GM06990 (cell line): ENCODE results near the gene CTDP1.

Source experiments
- DNase-seq: peaks from one replicate; pipeline ENCODE4 v3.0.0-alpha.2; 2011; ENCODE audit not compliant: insufficient read length; ENCODE audit errors: extremely low read depth
- H3K27me3 ChIP-seq: replicated peaks from 2 replicates; pipeline ENCODE4 v1.6.0; 2011; ENCODE audit warnings: low read length; ENCODE audit not compliant: control insufficient read depth, insufficient read depth
- H3K36me3 ChIP-seq: 2 replicates; pipeline ENCODE4 v1.5.1; 2011; ENCODE audit warnings: low read length; ENCODE audit not compliant: control insufficient read depth, insufficient read depth
- H3K4me3 ChIP-seq: replicated peaks from 2 replicates; pipeline ENCODE4 v1.5.1; 2011; ENCODE audit warnings: low read depth, mild to moderate bottlenecking, control low read depth, low read length
- CTCF ChIP-seq: IDR thresholded peaks from 2 replicates; pipeline ENCODE4 v1.5.1; 2011; ENCODE audit warnings: low read length, control low read depth, mild to moderate bottlenecking, inconsistent platforms; ENCODE audit not compliant: insufficient read depth, poor library complexity, severe bottlenecking

CTDP1 gene

GRCh38 chr18:79785831-79786230 is 106.2 kb downstream of the CTDP1 start:
- H3K27me3 ChIP-seq: no peaks in the 10 kb centered on the region; the same call in 1 of the 2 replicates
- no peak for DNase-seq
- no peak overlapping the region for H3K4me3 ChIP-seq
- H3K36me3 ChIP-seq: no peaks in the 10 kb centered on the region
- TF ChIP-seq CTCF: no peak

DNA sequence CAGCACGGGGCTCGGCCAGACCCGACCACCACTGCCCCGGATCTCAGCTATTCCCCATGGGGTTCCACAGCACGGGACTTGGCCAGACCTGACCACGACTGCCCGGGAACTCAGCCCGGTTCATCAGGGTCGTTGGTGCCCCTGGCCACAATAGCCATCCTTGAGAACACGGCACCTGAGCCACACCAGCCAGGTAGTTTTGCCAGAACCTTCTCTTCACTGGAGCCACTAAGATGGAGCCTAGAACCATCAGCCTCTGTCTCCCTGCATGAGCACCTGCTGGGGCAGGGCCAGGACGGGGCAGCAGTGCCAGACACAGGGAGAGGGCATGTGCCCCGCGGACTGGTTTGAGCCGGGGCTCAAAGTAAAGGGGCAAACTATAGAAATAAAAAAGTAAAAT is 106.7 kb downstream of the CTDP1 start:
- TF ChIP-seq CTCF: no peak
- Histone ChIP-seq H3K36me3 (no peaks in the 10 kb centered on the region), H3K4me3 (no peak overlapping the region), H3K27me3 (no peaks in the 10 kb centered on the region; the same call in 1 of the 2 replicates)
- DNase-seq: no peak

DNA sequence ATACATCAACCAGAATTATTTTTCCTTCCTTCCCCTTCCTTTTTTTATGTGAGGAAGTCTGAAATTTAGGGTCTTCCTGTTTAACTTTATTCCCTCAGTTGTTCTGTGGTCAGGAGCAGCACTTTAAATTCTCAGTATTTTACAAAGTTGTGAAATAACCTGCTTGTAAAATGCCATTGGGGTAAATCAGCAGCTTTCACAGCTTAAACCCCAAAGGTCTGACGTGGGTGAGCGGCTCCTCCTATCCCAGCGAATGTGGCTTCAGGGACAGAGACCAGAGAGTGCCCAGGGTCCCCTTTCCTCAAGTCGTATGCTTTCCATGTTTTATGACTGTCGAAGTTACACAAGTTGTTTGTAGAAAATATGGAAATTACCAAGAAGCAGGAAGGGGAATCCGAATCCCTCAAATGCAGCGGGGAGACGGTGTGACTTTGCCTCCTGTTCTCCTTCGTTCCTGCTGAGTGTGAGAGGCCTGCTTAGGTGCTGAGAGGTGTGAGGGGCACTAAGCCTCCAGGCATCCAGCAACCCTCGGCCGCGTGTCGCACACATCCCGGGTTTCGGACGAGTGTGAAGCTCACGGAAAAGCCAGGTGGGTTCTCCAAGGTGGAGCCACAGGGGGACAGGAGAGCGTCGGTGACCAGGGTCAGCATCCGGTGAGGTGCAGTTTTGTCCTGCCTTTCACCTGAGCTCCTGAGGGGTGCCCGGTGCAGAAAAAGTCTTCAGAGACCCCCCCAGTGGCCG is 107.4 kb downstream of the CTDP1 start:
- Histone ChIP-seq H3K36me3 (no peaks in the 10 kb centered on the region), H3K4me3 (no peak overlapping the region), H3K27me3 (no peaks in the 10 kb centered on the region; the same call in 1 of the 2 replicates)

DNA sequence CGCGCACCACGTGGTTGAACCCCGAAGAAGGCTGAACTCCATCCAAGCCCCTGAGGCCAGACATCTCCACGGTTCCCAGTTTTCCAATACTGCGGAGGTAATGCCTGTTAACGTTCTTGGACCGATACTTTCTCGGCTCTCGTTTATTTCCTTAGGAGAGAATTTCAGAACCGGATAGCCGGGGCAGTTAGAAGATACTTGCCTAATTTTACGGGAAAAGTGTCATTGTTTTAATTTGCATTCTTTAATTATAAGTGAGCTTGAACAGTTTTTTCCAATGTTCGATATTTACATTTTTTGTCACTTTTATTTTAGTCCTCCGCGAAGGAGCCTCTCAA is 107.9 kb downstream of the CTDP1 start:
- Histone ChIP-seq H3K4me3 (no peak overlapping the region), H3K36me3 (no peaks in the 10 kb centered on the region), H3K27me3 (no peaks in the 10 kb centered on the region; the same call in 1 of the 2 replicates)
- DNase-seq: no peak
- no peak for TF ChIP-seq CTCF

More for the DNA sequence above, 107.4 kb downstream of the CTDP1 start:
- no peak for DNase-seq
- TF ChIP-seq CTCF: no peak

- H3K36me3 ChIP-seq: no peaks in the 10 kb centered on the region
- DNase-seq: no peak
- TF ChIP-seq CTCF: no peak
- H3K27me3 ChIP-seq: no peaks in the 10 kb centered on the region; the same call in 1 of the 2 replicates
- H3K4me3 ChIP-seq: no peak overlapping the region
Measured at GRCh38 chr18:79787865-79788733, 108.5 kb downstream of the CTDP1 start.
